SW480 (cell line): ENCODE data around the gene AARS2.
A peak's percentile ranks its signal among the peaks of the same experiment; 100 is the strongest.

ENCODE experiments used
- DNase-seq: peaks from one replicate; pipeline ENCODE4 v3.0.0-alpha.2; 2016; ENCODE audit warnings: low spot score

Gene AARS2

GRCh38 chr6:44275749-44276648 is 37.1 kb downstream of the AARS2 start:
- DNase-seq = no peak

GRCh38 chr6:44275271-44275748 is 37.8 kb downstream of the AARS2 start:
- no peak for DNase-seq

GRCh38 chr6:44273617-44274016 is 39.5 kb downstream of the AARS2 start:
- no peak for DNase-seq

- no peak for DNase-seq
Observed at GRCh38 chr6:44272999-44273566, 40.1 kb downstream of the AARS2 start.

GRCh38 chr6:44272529-44272928 is 40.6 kb downstream of the AARS2 start:
- no peak for DNase-seq

GRCh38 chr6:44271914-44272313 is 41.2 kb downstream of the AARS2 start:
- no peak for DNase-seq

GRCh38 chr6:44271406-44271723 is 41.8 kb downstream of the AARS2 start:
- DNase-seq = no peak

- DNase-seq = no peak
Observed at GRCh38 chr6:44270526-44271405, 42.4 kb downstream of the AARS2 start.

- no peak for DNase-seq
Observed at GRCh38 chr6:44269921-44270525, 43.1 kb downstream of the AARS2 start, which contains the start of gene TMEM151B. Gene TMEM151B (plus strand): TSS chr6:44270450. CDS start chr6:44270743, 293 bp downstream.

GRCh38 chr6:44269178-44269920 is 43.8 kb downstream of the AARS2 start:
- DNase-seq = no peak

- peak; percentile 47 for DNase-seq
Observed at GRCh38 chr6:44268095-44268628, 45.0 kb downstream of the AARS2 start.

- DNase-seq = no peak
Observed at GRCh38 chr6:44267252-44267651, 45.9 kb downstream of the AARS2 start.

- no peak for DNase-seq
Observed at GRCh38 chr6:44266347-44266746, 46.8 kb downstream of the AARS2 start.

- DNase-seq = no peak
Observed at GRCh38 chr6:44265722-44266233, 47.4 kb downstream of the AARS2 start.

- peak; percentile 73 for DNase-seq
Observed at GRCh38 chr6:44265007-44265721, 48.0 kb downstream of the AARS2 start, which contains the start of gene NFKBIE. Gene NFKBIE (minus strand): TSS chr6:44265551. CDS start chr6:44265346, 205 bp downstream.

- DNase-seq = no peak
Observed at GRCh38 chr6:44264154-44265006, 48.8 kb downstream of the AARS2 start.

- DNase-seq = no peak
Observed at GRCh38 chr6:44263354-44264100, 49.6 kb downstream of the AARS2 start.
